ENCODE measurements around the gene TYMP.

The TYMP gene

GRCh38 chr22:50490531-50491308 lies 39.1 kb downstream of the TYMP start:
- no peak overlapping the region for H3K9ac ChIP-seq (ENCODE audit: low read length)
- no peak for DNase-seq (ENCODE audit: low read depth)

GRCh38 chr22:50489363-50490243 lies 40.2 kb downstream of the TYMP start:
- H3K9me3 ChIP-seq (ENCODE audit: control insufficient read depth, low read length), result no peaks in the 10 kb centered on the region
- no peak overlapping the region for H3K4me3 ChIP-seq (ENCODE audit: low read length)
- DNase-seq (ENCODE audit: low read depth), result no peak
- H3K27me3 ChIP-seq (replicated peaks; ENCODE audit: control insufficient read depth, insufficient read depth, low read length), result no peaks in the 10 kb centered on the region
- H3K9ac ChIP-seq (ENCODE audit: low read length), result no peak overlapping the region
- no peaks in the 10 kb centered on the region for H3K4me1 ChIP-seq (ENCODE audit: control insufficient read depth, insufficient read depth, low read length)
- no peaks in the 10 kb centered on the region for H3K36me3 ChIP-seq (ENCODE audit: control insufficient read depth, insufficient read depth, low read length, severe bottlenecking)

More at GRCh38 chr22:50490531-50491308, 39.1 kb downstream of the TYMP start:
- Histone ChIP-seq H3K4me1 (ENCODE audit: control insufficient read depth, insufficient read depth, low read length) (no peaks in the 10 kb centered on the region), H3K36me3 (ENCODE audit: control insufficient read depth, insufficient read depth, low read length, severe bottlenecking) (no peaks in the 10 kb centered on the region), H3K27me3 (replicated peaks; ENCODE audit: control insufficient read depth, insufficient read depth, low read length) (no peaks in the 10 kb centered on the region), H3K4me3 (ENCODE audit: low read length) (no peak overlapping the region), H3K9me3 (ENCODE audit: control insufficient read depth, low read length) (no peaks in the 10 kb centered on the region)

- H3K9ac ChIP-seq (ENCODE audit: low read length), result no peak overlapping the region
- no peak overlapping the region for H3K4me3 ChIP-seq (ENCODE audit: low read length)
- H3K4me1 ChIP-seq (ENCODE audit: control insufficient read depth, insufficient read depth, low read length), result no peaks in the 10 kb centered on the region
- H3K27me3 ChIP-seq (replicated peaks; ENCODE audit: control insufficient read depth, insufficient read depth, low read length), result no peaks in the 10 kb centered on the region
- no peaks in the 10 kb centered on the region for H3K9me3 ChIP-seq (ENCODE audit: control insufficient read depth, low read length)
- H3K36me3 ChIP-seq (ENCODE audit: control insufficient read depth, insufficient read depth, low read length, severe bottlenecking), result no peaks in the 10 kb centered on the region
- DNase-seq (ENCODE audit: low read depth), result no peak
These were observed 40.9 kb downstream of the TYMP start for GRCh38 chr22:50488886-50489285.

- Histone ChIP-seq H3K36me3 (ENCODE audit: control insufficient read depth, insufficient read depth, low read length, severe bottlenecking) (no peaks in the 10 kb centered on the region), H3K9ac (ENCODE audit: low read length) (no peak overlapping the region), H3K4me1 (ENCODE audit: control insufficient read depth, insufficient read depth, low read length) (no peaks in the 10 kb centered on the region), H3K4me3 (ENCODE audit: low read length) (no peak overlapping the region), H3K27me3 (replicated peaks; ENCODE audit: control insufficient read depth, insufficient read depth, low read length) (no peaks in the 10 kb centered on the region), H3K9me3 (ENCODE audit: control insufficient read depth, low read length) (no peaks in the 10 kb centered on the region)
- DNase-seq (ENCODE audit: low read depth), result no peak
These were observed 41.7 kb downstream of the TYMP start for GRCh38 chr22:50488006-50488677.

- no peak for DNase-seq (ENCODE audit: low read depth)
- no peak overlapping the region for H3K4me3 ChIP-seq (ENCODE audit: low read length)
- H3K36me3 ChIP-seq (ENCODE audit: control insufficient read depth, insufficient read depth, low read length, severe bottlenecking), result no peaks in the 10 kb centered on the region
These were observed 42.4 kb downstream of the TYMP start for GRCh38 chr22:50487290-50488005.

GRCh38 chr22:50486561-50487289 lies 43.1 kb downstream of the TYMP start, which contains the start of gene MIOX:
Gene MIOX, plus strand, starts transcription at chr22:50486859. Its CDS starts 39 bp downstream, at chr22:50486898.
- H3K36me3 ChIP-seq (ENCODE audit: control insufficient read depth, insufficient read depth, low read length, severe bottlenecking), result no peaks in the 10 kb centered on the region
- no peaks in the 10 kb centered on the region for H3K27me3 ChIP-seq (replicated peaks; ENCODE audit: control insufficient read depth, insufficient read depth, low read length)
- no peaks in the 10 kb centered on the region for H3K4me1 ChIP-seq (ENCODE audit: control insufficient read depth, insufficient read depth, low read length)
- no peak for DNase-seq (ENCODE audit: low read depth)
- no peak within 1 kb of the TSS for H3K4me3 ChIP-seq (ENCODE audit: low read length)
- no peaks in the 10 kb centered on the region for H3K9me3 ChIP-seq (ENCODE audit: control insufficient read depth, low read length)
- no peak within 1 kb of the TSS for H3K9ac ChIP-seq (ENCODE audit: low read length)

More at GRCh38 chr22:50487290-50488005, 42.4 kb downstream of the TYMP start:
- no peaks in the 10 kb centered on the region for H3K27me3 ChIP-seq (replicated peaks; ENCODE audit: control insufficient read depth, insufficient read depth, low read length)
- no peak overlapping the region for H3K9ac ChIP-seq (ENCODE audit: low read length)
- H3K4me1 ChIP-seq (ENCODE audit: control insufficient read depth, insufficient read depth, low read length), result no peaks in the 10 kb centered on the region
- no peaks in the 10 kb centered on the region for H3K9me3 ChIP-seq (ENCODE audit: control insufficient read depth, low read length)

GRCh38 chr22:50485221-50486131 lies 44.3 kb downstream of the TYMP start:
- Histone ChIP-seq H3K27me3 (replicated peaks; ENCODE audit: control insufficient read depth, insufficient read depth, low read length) (peaks cover under 1% of the 10 kb centered on the region), H3K9me3 (ENCODE audit: control insufficient read depth, low read length) (no peaks in the 10 kb centered on the region), H3K9ac (ENCODE audit: low read length) (no peak overlapping the region), H3K36me3 (ENCODE audit: control insufficient read depth, insufficient read depth, low read length, severe bottlenecking) (no peaks in the 10 kb centered on the region), H3K4me3 (ENCODE audit: low read length) (no peak overlapping the region), H3K4me1 (ENCODE audit: control insufficient read depth, insufficient read depth, low read length) (no peaks in the 10 kb centered on the region)
- no peak for DNase-seq (ENCODE audit: low read depth)

GRCh38 chr22:50483977-50484853 lies 45.6 kb downstream of the TYMP start:
- peaks cover 10% of the 10 kb centered on the region for H3K27me3 ChIP-seq (replicated peaks; ENCODE audit: control insufficient read depth, insufficient read depth, low read length)

GRCh38 chr22:50483556-50483955 lies 46.3 kb downstream of the TYMP start:
- H3K36me3 ChIP-seq (ENCODE audit: control insufficient read depth, insufficient read depth, low read length, severe bottlenecking), result no peaks in the 10 kb centered on the region
- no peaks in the 10 kb centered on the region for H3K4me1 ChIP-seq (ENCODE audit: control insufficient read depth, insufficient read depth, low read length)
- H3K4me3 ChIP-seq (ENCODE audit: low read length), result no peak overlapping the region
- DNase-seq (ENCODE audit: low read depth), result no peak
- H3K9me3 ChIP-seq (ENCODE audit: control insufficient read depth, low read length), result no peaks in the 10 kb centered on the region
- H3K9ac ChIP-seq (ENCODE audit: low read length), result no peak overlapping the region
- H3K27me3 ChIP-seq (replicated peaks; ENCODE audit: control insufficient read depth, insufficient read depth, low read length), result peaks cover 10% of the 10 kb centered on the region

More at GRCh38 chr22:50483977-50484853, 45.6 kb downstream of the TYMP start:
- no peaks in the 10 kb centered on the region for H3K4me1 ChIP-seq (ENCODE audit: control insufficient read depth, insufficient read depth, low read length)
- no peak for DNase-seq (ENCODE audit: low read depth)
- H3K9me3 ChIP-seq (ENCODE audit: control insufficient read depth, low read length), result no peaks in the 10 kb centered on the region
- no peak overlapping the region for H3K4me3 ChIP-seq (ENCODE audit: low read length)
- H3K9ac ChIP-seq (ENCODE audit: low read length), result no peak overlapping the region
- H3K36me3 ChIP-seq (ENCODE audit: control insufficient read depth, insufficient read depth, low read length, severe bottlenecking), result no peaks in the 10 kb centered on the region

All from adipocyte (in vitro differentiated cells).